Upper lobe of right lung (tissue), 1 donor: Measurements from ENCODE around the gene BCAR3. TPM values are rescaled to one million over a fixed set of nuclear protein-coding genes. Genes with fewer than 3 reads are reported as not detected.

ENCODE experiments used
- ATAC-seq: fragments of 200-7000 bp; cut with Tn5 transposase; one replicate; pipeline ENCODE4 v1.9.1; 2020; ENCODE audit warnings: mild to moderate bottlenecking, moderate library complexity
- DNase-seq: peaks from one replicate; pipeline ENCODE4 v3.0.0-alpha.2; 2020
- H3K27ac ChIP-seq: fragments of 200-600 bp; one replicate; pipeline ENCODE4 v1.8.0; 2022
- H3K27me3 ChIP-seq: fragments of 200-600 bp; one replicate; pipeline ENCODE4 v1.8.0; 2022; ENCODE audit warnings: mild to moderate bottlenecking
- H3K36me3 ChIP-seq: fragments of 200-600 bp; one replicate; pipeline ENCODE4 v1.8.0; 2022
- H3K4me1 ChIP-seq: fragments of 200-600 bp; one replicate; pipeline ENCODE4 v1.8.0; 2022
- H3K4me3 ChIP-seq: fragments of 200-600 bp; one replicate; pipeline ENCODE4 v1.8.0; 2022; ENCODE audit warnings: mild to moderate bottlenecking
- H3K9me3 ChIP-seq: fragments of 200-600 bp; one replicate; pipeline ENCODE4 v1.8.0; 2022
- intact Hi-C: fragments of 100-400 bp; cut with DNase I; formaldehyde crosslinking; loops from one replicate; pipeline ENCODE4 v1.11.0; 2022
- total RNA-seq: library from RNA; stranded (reverse); fragmentation: NEBNext Ultra II Directional; extraction: Animal tissue kit (Norgen Biotek cat#: 25700); gene quantifications from one replicate; pipeline ENCODE4 v1.2.1, GENCODE V29; 2021
- TF ChIP-seq, protein P1 (sequence below): fragments of 200-600 bp; IDR thresholded peaks from one replicate; pipeline ENCODE4 v1.8.0; 2022; ENCODE audit warnings: antibody characterized with exemption
- donor health status: DM: no; HTN: yes; CAD: no; lungs with severe emphysema.

BCAR3 gene
- total RNA-seq, 1 donor from 2014 or later = 23.5 TPM

DNA sequence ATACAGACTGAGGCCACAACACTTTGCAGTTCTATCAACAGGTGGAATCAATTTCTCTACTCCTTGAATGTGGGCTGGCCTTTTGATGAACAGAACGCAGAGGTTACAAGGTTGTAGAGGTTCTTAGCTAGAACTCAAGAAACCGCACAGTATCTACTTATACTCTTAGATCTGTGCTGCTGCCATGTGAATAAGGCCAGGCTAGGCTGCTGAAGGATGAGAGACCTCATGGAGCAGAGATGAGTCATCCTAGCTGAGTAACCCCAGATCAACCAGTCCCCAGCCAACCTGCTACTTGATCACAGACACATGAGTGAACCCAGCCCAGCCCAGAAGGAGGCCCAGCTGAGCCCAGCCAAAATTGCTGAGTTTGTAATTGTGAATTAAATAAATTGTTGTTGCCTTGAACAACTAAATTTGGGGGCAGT is 35.3 kb upstream of the BCAR3 start:
- H3K27me3 ChIP-seq = no peaks in the 10 kb centered on the region
- no peaks in the 10 kb centered on the region for H3K36me3 ChIP-seq
- no peak overlapping the region for H3K4me3 ChIP-seq
- intact Hi-C loops = no loop called here
- H3K4me1 ChIP-seq = no peaks in the 10 kb centered on the region
- H3K27ac ChIP-seq = no peak overlapping the region
- TF ChIP-seq, protein P1, sequence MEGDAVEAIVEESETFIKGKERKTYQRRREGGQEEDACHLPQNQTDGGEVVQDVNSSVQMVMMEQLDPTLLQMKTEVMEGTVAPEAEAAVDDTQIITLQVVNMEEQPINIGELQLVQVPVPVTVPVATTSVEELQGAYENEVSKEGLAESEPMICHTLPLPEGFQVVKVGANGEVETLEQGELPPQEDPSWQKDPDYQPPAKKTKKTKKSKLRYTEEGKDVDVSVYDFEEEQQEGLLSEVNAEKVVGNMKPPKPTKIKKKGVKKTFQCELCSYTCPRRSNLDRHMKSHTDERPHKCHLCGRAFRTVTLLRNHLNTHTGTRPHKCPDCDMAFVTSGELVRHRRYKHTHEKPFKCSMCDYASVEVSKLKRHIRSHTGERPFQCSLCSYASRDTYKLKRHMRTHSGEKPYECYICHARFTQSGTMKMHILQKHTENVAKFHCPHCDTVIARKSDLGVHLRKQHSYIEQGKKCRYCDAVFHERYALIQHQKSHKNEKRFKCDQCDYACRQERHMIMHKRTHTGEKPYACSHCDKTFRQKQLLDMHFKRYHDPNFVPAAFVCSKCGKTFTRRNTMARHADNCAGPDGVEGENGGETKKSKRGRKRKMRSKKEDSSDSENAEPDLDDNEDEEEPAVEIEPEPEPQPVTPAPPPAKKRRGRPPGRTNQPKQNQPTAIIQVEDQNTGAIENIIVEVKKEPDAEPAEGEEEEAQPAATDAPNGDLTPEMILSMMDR = no peak
- H3K9me3 ChIP-seq = no peaks in the 10 kb centered on the region
- ATAC-seq (no peak), DNase-seq (no peak)

DNA sequence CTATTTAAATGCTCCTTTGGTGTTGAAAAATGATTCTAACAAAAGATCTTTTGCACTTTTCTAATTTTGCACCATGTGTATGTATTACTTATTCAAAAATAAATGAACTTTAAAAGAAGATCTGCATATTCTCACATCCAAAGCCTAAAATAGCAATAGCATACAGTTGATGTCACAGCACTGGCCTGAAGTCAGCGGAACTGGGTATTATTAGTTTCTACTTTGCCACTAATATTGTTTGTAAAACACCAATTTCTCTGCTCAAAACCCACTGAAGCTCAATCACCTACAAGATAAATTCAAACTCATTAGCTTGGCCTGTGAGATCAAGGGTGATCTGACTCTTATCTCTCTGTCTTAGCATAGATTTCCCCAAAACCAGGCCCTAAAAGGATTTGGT is 34.5 kb upstream of the BCAR3 start:
- DNase-seq (no peak), ATAC-seq (no peak)
- no peaks in the 10 kb centered on the region for H3K4me1 ChIP-seq
- H3K4me3 ChIP-seq = no peak overlapping the region
- intact Hi-C loops = no loop called here
- H3K36me3 ChIP-seq = no peaks in the 10 kb centered on the region
- H3K27me3 ChIP-seq = no peaks in the 10 kb centered on the region
- no peak overlapping the region for H3K27ac ChIP-seq
- TF ChIP-seq, protein P1 = no peak
- no peaks in the 10 kb centered on the region for H3K9me3 ChIP-seq

DNA sequence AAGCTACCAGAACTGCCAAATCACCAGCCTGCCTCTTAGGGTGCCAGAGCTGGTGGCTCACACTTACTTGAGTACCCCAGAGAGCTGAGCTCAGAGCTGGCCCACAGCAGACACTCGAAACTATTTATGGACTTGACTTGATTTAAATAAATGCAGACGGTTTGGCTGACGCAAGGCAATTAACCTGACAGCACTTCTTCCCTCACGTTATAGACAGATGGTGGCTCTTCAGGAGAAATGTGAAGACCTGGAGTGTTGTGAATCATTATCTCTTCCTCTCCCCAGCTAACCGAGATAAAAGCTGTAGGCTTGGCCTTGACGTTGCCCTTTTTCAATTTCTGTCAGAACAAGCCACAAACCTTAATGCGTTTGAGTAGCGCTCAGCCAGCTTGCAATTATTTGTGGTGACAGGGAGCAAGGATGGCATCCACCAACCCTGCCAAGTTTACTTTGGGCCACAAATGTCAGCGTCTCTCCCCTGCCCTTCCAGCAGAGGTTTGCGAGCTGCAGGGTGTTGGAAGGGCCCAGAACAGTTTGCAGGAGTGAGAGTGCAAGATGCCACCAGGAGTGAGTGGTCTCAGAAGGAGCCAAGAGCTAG is 34.0 kb upstream of the BCAR3 start:
- no peaks in the 10 kb centered on the region for H3K9me3 ChIP-seq
- ATAC-seq (no peak), DNase-seq (peak; percentile 28)
- intact Hi-C loops = no loop called here
- H3K4me3 ChIP-seq = no peak overlapping the region
- no peak overlapping the region for H3K27ac ChIP-seq
- H3K36me3 ChIP-seq = no peaks in the 10 kb centered on the region
- no peaks in the 10 kb centered on the region for H3K27me3 ChIP-seq
- H3K4me1 ChIP-seq = no peaks in the 10 kb centered on the region
- TF ChIP-seq, protein P1 = no peak

DNA sequence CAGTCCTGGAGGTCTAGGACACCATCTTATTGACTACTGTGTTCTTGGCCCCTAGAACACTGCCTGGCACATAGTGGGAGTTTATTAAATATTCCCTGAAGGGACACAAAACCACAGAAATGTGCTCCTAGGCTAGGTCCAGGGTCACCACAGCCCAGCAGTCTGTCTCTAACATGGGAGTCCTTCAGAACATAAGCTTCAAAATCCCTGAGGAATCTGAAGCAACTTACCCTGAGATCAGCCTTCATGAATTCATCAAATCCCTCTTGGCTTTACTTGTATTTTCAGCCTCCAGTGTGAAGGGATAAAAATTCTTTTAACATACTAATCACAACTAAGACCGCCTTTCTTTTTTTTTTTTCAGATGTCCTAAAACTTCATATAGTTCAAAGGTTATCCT is 32.7 kb upstream of the BCAR3 start:
- no peak for ATAC-seq
- H3K9me3 ChIP-seq = no peaks in the 10 kb centered on the region

DNA sequence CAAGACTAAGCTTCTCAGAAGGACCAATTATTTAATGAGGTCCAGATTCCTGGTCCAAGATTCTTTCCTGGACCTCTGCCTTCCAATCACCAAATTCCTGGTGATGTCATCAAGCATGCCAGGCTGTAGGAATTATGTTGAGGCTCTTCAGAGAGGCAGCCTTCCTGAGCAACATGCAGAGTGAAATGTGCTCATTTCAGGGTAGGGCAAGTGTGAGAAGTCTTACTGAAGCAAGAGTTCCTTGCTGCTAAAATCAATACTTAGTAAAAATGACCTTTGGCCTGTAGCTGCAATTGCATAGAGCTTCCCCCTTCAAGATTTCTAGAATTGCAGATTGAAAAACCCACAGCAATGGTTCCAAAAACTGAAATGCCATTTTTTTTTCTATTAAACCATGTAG is 31.7 kb upstream of the BCAR3 start:
- no peak overlapping the region for H3K4me3 ChIP-seq
- ATAC-seq (no peak), DNase-seq (no peak)
- TF ChIP-seq, protein P1 = no peak
- no peaks in the 10 kb centered on the region for H3K27me3 ChIP-seq
- no peak overlapping the region for H3K27ac ChIP-seq
- H3K4me1 ChIP-seq = peaks cover 13% of the 10 kb centered on the region
- H3K36me3 ChIP-seq = no peaks in the 10 kb centered on the region
- no peaks in the 10 kb centered on the region for H3K9me3 ChIP-seq
- intact Hi-C loops = no loop called here

More for the DNA sequence above, 32.7 kb upstream of the BCAR3 start:
- no peak for DNase-seq
- intact Hi-C loops = no loop called here
- TF ChIP-seq, protein P1 = no peak
- H3K4me3 ChIP-seq = no peak overlapping the region
- H3K27me3 ChIP-seq = no peaks in the 10 kb centered on the region
- no peaks in the 10 kb centered on the region for H3K36me3 ChIP-seq
- H3K27ac ChIP-seq = no peak overlapping the region
- peaks cover 3% of the 10 kb centered on the region for H3K4me1 ChIP-seq

DNA sequence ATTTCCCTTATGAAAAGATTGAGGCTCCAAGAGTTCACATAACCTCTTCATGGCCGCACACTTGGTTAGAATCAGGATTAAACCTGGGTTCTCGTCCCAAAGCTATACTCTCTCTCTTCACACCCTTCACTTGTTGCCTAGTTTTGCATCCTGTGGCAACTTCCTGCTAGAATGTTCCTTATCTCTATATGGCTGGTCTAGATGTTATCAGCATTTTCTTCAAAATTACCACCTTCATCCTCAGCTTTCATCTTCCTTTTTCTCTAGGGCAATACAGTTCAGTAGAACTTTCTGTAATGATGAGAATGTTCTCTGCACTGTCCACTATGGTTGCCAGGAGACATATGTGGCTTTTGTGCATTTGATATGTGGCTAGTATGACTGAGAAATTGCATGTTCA is 31.1 kb upstream of the BCAR3 start:
- intact Hi-C loops = no loop called here
- no peak for ATAC-seq

More for the DNA sequence above, 31.1 kb upstream of the BCAR3 start:
- peaks cover 13% of the 10 kb centered on the region for H3K4me1 ChIP-seq
- TF ChIP-seq, protein P1 = no peak
- no peaks in the 10 kb centered on the region for H3K9me3 ChIP-seq
- H3K27me3 ChIP-seq = no peaks in the 10 kb centered on the region
- no peak for DNase-seq
- no peaks in the 10 kb centered on the region for H3K36me3 ChIP-seq
- no peak overlapping the region for H3K4me3 ChIP-seq
- H3K27ac ChIP-seq = no peak overlapping the region
